Tibial nerve (tissue), 4 donors: ENCODE measurements around the gene CUL9. TPM values are rescaled to one million over a fixed set of nuclear protein-coding genes. Genes with fewer than 3 reads are reported as not detected.

ENCODE experiments used
- DNase-seq, 2 donors: peaks; one replicate each; pipeline ENCODE4 v3.0.0-alpha.2; 2019; ENCODE audit warnings: low spot score in 2 of 2
- H3K27ac ChIP-seq, 4 donors: fragments of 200-600 bp; sonication (generic) in 3 of 4; one replicate each; pipeline ENCODE4 v1.5.1; 2017 to 2019; ENCODE audit warnings: mild to moderate bottlenecking in 1 of 4
- H3K27me3 ChIP-seq, 2 donors: fragments of 200-600 bp; sonication (generic) in 1 of 2; one replicate each; pipeline versions ENCODE4 v1.5.1 to v1.6.0; 2017 to 2019
- H3K36me3 ChIP-seq, 3 donors: fragments of 200-600 bp; sonication (generic); one replicate each; pipeline ENCODE4 v1.5.1; 2018 to 2019
- H3K4me1 ChIP-seq, 4 donors: fragments of 200-600 bp; sonication (generic) in 3 of 4; one replicate each; pipeline ENCODE4 v1.5.1; 2017 to 2019
- H3K4me3 ChIP-seq, 4 donors: fragments of 200-600 bp; sonication (generic) in 3 of 4; one replicate each; pipeline ENCODE4 v1.5.1; 2017 to 2019; ENCODE audit warnings: mild to moderate bottlenecking in 1 of 4, moderate library complexity in 1 of 4
- H3K9me3 ChIP-seq, 4 donors: fragments of 200-600 bp; sonication (generic) in 3 of 4; one replicate each; pipeline ENCODE4 v1.5.1; 2017 to 2019
- CTCF ChIP-seq, 5 experiments: fragments of 200-600 bp in 3 of 5; fragments of 450-650 bp in 2 of 5; sonication (generic) in 3 of 5; IDR thresholded peaks; one replicate each; pipeline ENCODE4 v1.5.1; 2016 to 2019; ENCODE audit warnings: antibody characterized with exemption in 5 of 5, mild to moderate bottlenecking in 3 of 5, moderate library complexity in 2 of 5
- EP300 ChIP-seq, 2 donors: sonication (generic); formaldehyde crosslinking; IDR thresholded peaks; one replicate each; pipeline ENCODE4 v1.6.1; 2017; ENCODE audit warnings: antibody characterized with exemption in 2 of 2, mild to moderate bottlenecking in 1 of 2
- POLR2A ChIP-seq, 2 donors: fragments of 450-650 bp; IDR thresholded peaks; one replicate each; pipeline ENCODE4 v1.6.1; 2017; ENCODE audit warnings: antibody characterized with exemption in 2 of 2, mild to moderate bottlenecking in 2 of 2, moderate library complexity in 2 of 2
- WGBS, 2 donors: methylation state at CpG; one replicate each; pipeline ENCODE4 v1.1.5; 2018; 5-methylcytosine and 5-hydroxymethylcytosine counted together
- total RNA-seq, 4 donors: library from RNA; depleted of rRNA; stranded (reverse); fragments of >200 nt; gene quantifications; one replicate each; pipeline ENCODE4 v1.1.0, GENCODE V29; 2016

The CUL9 gene
- total RNA-seq, 4 donors from 2014 or later: 47.9 to 76.2 (median 49.3) TPM

GRCh38 chr6:43226192-43226851, 44.3 kb downstream of the CUL9 start:
- Histone ChIP-seq H3K27ac (no peak overlapping the region), H3K9me3 (no peaks in the 10 kb centered on the region), H3K27me3 (no peaks in the 10 kb centered on the region), H3K36me3 (peaks cover 0 to 49% (median 0%) of the 10 kb centered on the region in 3 donors), H3K4me3 (no peak overlapping the region), H3K4me1 (peaks cover 0 to 21% (median 8%) of the 10 kb centered on the region in 4 donors)
- WGBS, 2 donors: 93 to 94% methylated on average over 11 of the region's 11 CpGs
- no peak for DNase-seq
- TF ChIP-seq POLR2A (IDR thresholded peaks at IDR 0.05) (no peak), EP300 (IDR thresholded peaks at IDR 0.05) (no peak), CTCF (IDR thresholded peaks at IDR 0.05) (no peak)

GRCh38 chr6:43228951-43229802, 47.2 kb downstream of the CUL9 start, which contains the start of gene DNPH1:
DNPH1 (minus strand) TSS chr6:43229481; CDS start chr6:43229456, 25 bp downstream.
- peak within 1 kb of the TSS; percentile 50 to 78 (median 62) for H3K4me3 ChIP-seq
- peaks cover 0 to 20% (median 0%) of the 10 kb centered on the region in 3 donors for H3K36me3 ChIP-seq
- no peaks in the 10 kb centered on the region for H3K9me3 ChIP-seq
- TF ChIP-seq CTCF (IDR thresholded peaks at IDR 0.05): peak; percentile 96 to 98 (median 97)
- peak in 1 of 2 donors; percentile 33 for TF ChIP-seq POLR2A (IDR thresholded peaks at IDR 0.05)
- peak in 1 of 2 donors; percentile 26 for TF ChIP-seq EP300 (IDR thresholded peaks at IDR 0.05)
- whole genome bisulfite sequencing, 2 donors: 3 to 6% methylated on average over 22 to 42 of the region's 82 CpGs
- DNase-seq: peak; percentile 51 to 67
- H3K27me3 ChIP-seq: no peaks in the 10 kb centered on the region
- H3K27ac ChIP-seq: peak within 1 kb of the TSS in 2 of 4 donors; percentile 74 to 87
- H3K4me1 ChIP-seq: peaks cover 0 to 20% (median 6%) of the 10 kb centered on the region in 4 donors

- peaks cover 0 to 12% (median 0%) of the 10 kb centered on the region in 3 donors for H3K36me3 ChIP-seq
- peaks cover 0 to 16% (median 4%) of the 10 kb centered on the region in 4 donors for H3K4me1 ChIP-seq
- H3K4me3 ChIP-seq: peak overlapping the region; percentile 50 to 78 (median 62)
- no peak for TF ChIP-seq EP300 (IDR thresholded peaks at IDR 0.05)
- TF ChIP-seq POLR2A (IDR thresholded peaks at IDR 0.05): no peak
- no peak for TF ChIP-seq CTCF (IDR thresholded peaks at IDR 0.05)
- H3K9me3 ChIP-seq: no peaks in the 10 kb centered on the region
- no peak for DNase-seq
- H3K27ac ChIP-seq: peak overlapping the region in 2 of 4 donors; percentile 74 to 87
- no peaks in the 10 kb centered on the region for H3K27me3 ChIP-seq
- 78 to 80% methylated on average over 17 of the region's 17 CpGs for WGBS, 2 donors
Measured at GRCh38 chr6:43229803-43230620, 48.0 kb downstream of the CUL9 start.

GRCh38 chr6:43231053-43231452, 49.1 kb downstream of the CUL9 start:
- peaks cover 0 to 16% (median 4%) of the 10 kb centered on the region in 4 donors for H3K4me1 ChIP-seq
- WGBS, 2 donors: 84 to 86% methylated on average over 4 of the region's 4 CpGs
- H3K27ac ChIP-seq: no peak overlapping the region
- H3K4me3 ChIP-seq: no peak overlapping the region
- no peak for DNase-seq
- peaks cover 0 to 2% (median 0%) of the 10 kb centered on the region in 3 donors for H3K36me3 ChIP-seq
- H3K9me3 ChIP-seq: no peaks in the 10 kb centered on the region
- no peak for TF ChIP-seq POLR2A (IDR thresholded peaks at IDR 0.05)
- no peak for TF ChIP-seq EP300 (IDR thresholded peaks at IDR 0.05)
- no peak for TF ChIP-seq CTCF (IDR thresholded peaks at IDR 0.05)
- H3K27me3 ChIP-seq: peaks cover 0 to under 1% of the 10 kb centered on the region in 2 donors
